GM12891 (cell line): Measurements from ENCODE around the gene MED27.

ENCODE experiments used
- DNase-seq: peaks from one replicate; pipeline ENCODE4 v3.0.0; 2011; ENCODE audit warnings: low spot score; ENCODE audit not compliant: insufficient read length
- FAIRE-seq: peaks from 2 replicates; lab custom pipeline; 2011; peaks lifted over from hg19 to GRCh38; lab: Jason Lieb, UNC
- PAX5 ChIP-seq: IDR thresholded peaks from 2 replicates; pipeline ENCODE4 v1.6.1; 2011; ENCODE audit warnings: low read length, moderate library complexity, mild to moderate bottlenecking; ENCODE audit not compliant: insufficient read depth, severe bottlenecking
- POLR2A ChIP-seq: IDR thresholded peaks from 2 replicates; pipeline ENCODE4 v1.6.1; 2011; ENCODE audit warnings: low read depth, low read length, control low read depth
- POLR2AphosphoS5 ChIP-seq: IDR thresholded peaks from 2 replicates; pipeline ENCODE4 v1.6.1; 2011; ENCODE audit warnings: low read depth, low read length, control low read depth
- POU2F2 ChIP-seq: IDR thresholded peaks from 2 replicates; pipeline ENCODE4 v1.6.1; 2011; ENCODE audit warnings: low read depth, mild to moderate bottlenecking, control low read depth, low read length, moderate library complexity
- SPI1 ChIP-seq: IDR thresholded peaks from 2 replicates; pipeline ENCODE4 v1.6.1; 2011; ENCODE audit warnings: low read depth, low read length, control low read depth
- TAF1 ChIP-seq: IDR thresholded peaks from 2 replicates; pipeline ENCODE4 v1.6.1; 2011; ENCODE audit warnings: low read depth, low read length, control low read depth

The MED27 gene

DNA sequence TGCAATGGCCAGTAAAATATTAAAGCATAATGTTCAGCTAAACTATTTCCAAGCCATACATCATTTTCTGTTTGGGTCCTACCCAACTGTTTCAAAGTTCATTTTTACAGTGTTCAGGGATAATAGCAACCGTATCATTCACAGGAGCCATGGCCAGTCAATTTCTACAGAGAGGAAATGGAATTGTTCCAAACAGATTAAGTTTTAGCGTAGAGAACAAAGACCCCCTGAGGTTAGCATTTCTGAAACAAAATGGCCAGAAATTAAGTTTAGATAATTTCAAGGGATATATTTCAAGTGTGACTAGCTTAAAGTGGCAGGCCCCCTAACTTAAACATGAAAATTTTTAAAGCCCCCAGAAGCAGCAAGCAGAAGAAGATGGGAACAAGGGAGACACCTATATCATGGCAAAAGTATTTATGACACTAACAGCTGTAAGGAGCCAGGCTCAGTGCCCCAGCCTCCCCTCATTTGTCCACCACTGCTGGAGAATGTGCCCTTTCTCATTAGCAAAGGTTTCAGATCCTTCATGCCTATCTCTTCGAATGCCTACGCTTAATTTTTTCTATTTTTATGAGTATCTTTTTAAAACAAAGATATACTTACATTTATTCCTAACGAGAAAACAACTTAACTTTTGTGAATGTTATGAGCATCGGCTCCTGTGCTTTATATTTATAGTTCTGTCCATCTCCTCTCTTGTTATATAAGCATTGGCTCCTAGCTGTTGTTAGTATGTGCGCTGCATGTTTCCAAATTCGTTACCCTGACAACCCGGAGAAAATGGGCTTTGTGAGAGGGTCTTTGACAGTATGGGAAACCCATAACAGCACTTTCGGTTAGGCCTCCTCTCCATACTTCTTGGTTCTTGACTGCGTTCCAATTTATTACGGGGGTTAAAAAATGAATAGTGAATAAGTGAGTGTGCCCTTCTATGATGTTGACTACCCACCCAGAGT lies 116.3 kb downstream of the MED27 start:
- FAIRE-seq (no peak), DNase-seq (no peak)
- TF ChIP-seq POLR2A (no peak), POU2F2 (no peak), POLR2AphosphoS5 (no peak), SPI1 (no peak), PAX5 (no peak), TAF1 (no peak)

DNA sequence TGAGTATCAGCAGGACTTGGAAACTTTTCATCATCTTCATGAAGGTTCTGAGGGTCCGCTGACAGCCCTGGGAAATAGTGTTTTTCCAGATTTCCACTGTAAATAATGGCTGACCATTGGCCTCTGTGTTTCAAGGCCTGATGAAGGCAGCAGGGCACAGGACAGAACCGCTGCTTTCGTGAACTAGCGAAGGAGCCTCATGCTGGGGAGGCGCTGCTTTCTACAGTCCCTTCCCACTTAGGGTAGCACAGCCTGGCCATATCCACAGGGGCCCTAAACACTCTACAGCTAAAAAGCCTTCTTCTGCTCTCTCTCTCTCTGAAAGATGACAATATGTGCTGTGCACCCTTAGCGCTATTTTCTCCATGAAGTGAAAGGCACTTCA lies 118.2 kb downstream of the MED27 start:
- TF ChIP-seq PAX5 (no peak), POU2F2 (no peak)
- DNase-seq (no peak), FAIRE-seq (no peak)

DNA sequence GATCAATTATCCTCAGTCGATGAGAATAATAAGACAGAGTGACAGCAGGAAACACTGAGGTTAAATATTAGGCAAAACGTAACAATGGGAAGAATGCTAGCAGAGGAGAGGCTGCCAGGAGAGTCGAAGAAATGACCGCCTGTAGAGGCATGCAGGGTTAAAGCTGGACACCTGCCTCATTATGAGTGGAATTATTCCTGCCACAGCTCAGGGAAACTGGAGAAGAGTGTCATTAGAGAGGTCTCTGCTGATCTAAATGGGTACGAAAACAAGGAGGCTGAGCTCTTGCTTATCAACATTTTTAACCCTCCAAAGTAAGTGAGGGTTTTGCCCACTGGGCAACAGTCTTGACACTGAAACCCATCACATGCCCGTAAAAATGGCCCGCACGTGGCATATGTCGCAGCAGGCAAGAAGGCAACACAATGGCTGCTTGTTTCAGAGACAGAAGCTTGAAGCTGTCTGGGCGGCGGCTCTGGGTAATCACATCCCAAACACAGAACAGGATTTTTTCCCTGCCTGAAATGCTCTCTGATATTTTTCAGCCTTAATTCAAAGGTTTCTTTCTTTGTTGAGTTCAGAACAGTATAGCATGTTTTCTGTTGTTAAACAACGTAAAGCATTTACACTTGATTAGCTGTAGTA lies 118.7 kb downstream of the MED27 start:
- no peak for TF ChIP-seq POU2F2
- TF ChIP-seq POLR2A: no peak
- no peak for TF ChIP-seq TAF1
- TF ChIP-seq SPI1: no peak
- TF ChIP-seq POLR2AphosphoS5: no peak
- TF ChIP-seq PAX5: no peak
- DNase-seq (no peak), FAIRE-seq (no peak)

DNA sequence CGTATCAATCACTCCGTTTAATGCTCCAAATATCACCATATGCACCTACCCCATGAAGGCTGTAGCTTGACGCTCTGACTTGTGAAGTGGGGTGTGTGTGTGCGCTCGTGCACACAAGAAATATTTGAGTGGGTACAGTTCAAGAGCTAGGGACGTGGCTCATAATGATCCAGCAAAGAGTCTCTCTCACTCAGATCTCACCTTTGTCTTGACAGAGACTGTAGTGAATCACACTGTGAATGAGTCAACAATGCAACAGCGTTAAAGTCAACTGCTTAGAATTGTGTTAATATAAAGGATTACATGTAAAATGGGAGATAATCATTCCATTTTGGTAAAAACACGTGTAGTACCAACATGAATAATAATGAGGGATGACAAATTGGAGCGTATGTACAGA lies 119.4 kb downstream of the MED27 start:
- no peak for DNase-seq
- TF ChIP-seq POLR2AphosphoS5 (no peak), POU2F2 (no peak), TAF1 (no peak), POLR2A (no peak), SPI1 (no peak), PAX5 (no peak)
- FAIRE-seq: peak; percentile 55

DNA sequence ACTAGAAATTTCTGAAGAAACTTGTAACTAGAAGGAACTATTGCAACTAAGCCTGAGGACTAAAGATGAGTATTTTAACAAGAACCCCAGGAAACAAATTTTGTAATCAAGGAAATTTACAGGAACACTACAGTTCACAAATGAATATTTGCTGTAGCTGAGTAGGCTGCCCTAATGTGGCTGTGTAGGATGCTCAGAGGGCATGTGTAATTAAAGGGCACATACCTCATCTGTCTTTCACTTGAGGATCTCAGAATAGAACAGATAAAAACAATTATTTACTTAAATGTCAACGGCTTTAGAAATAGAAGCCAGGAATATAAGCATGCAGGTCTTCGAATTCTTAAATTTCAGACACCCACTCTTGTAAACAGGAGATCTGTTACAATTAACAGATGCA lies 119.8 kb downstream of the MED27 start:
- FAIRE-seq: no peak
- TF ChIP-seq TAF1 (no peak), POLR2AphosphoS5 (no peak), POU2F2 (no peak), POLR2A (no peak), PAX5 (no peak)
- no peak for DNase-seq

DNA sequence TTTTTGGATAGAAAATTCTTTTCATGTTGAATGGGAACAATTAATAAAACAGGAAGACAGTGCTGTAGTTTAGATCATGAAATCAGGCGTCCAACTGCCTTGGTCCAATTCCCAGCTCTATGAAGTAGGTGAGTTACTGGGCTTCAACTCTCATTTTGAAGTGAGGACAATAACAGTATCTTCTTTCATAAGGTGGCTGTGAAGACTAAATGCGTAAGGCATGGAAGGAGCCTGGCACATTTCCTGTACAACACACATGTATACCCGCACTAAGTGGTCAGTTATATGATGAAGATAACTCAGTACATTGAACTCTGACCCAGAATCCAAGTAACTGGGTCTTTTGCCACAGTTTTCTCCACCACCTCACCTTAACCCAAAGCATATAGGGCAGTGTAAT lies 120.6 kb downstream of the MED27 start:
- DNase-seq (no peak), FAIRE-seq (no peak)
- TF ChIP-seq SPI1: no peak
- no peak for TF ChIP-seq POLR2AphosphoS5
- no peak for TF ChIP-seq TAF1
- TF ChIP-seq PAX5: no peak
- no peak for TF ChIP-seq POU2F2
- TF ChIP-seq POLR2A: no peak

DNA sequence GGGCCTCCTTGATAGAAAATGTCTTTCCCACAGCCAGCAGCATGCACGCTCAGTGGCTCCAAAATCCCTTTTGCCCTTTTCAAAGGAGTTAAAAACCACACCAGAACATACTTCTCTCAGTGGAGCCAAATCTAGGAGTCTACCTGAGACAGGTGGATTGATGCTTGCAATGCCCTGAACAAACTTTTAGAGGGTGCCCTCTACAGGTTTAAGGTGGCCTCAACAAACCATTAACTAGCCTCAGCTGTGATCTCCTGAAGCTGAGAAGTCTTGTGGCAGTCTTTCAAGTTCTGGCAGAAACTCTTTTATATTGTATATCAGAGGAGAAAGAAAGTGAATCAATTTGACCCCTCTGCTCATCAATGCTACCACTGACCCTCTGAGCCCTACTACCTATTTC lies 125.4 kb downstream of the MED27 start:
- no peak for TF ChIP-seq POLR2A
- TF ChIP-seq SPI1: no peak
- TF ChIP-seq POU2F2: no peak
- no peak for TF ChIP-seq POLR2AphosphoS5
- TF ChIP-seq PAX5: no peak
- no peak for TF ChIP-seq TAF1
- FAIRE-seq: no peak
- DNase-seq: no peak

DNA sequence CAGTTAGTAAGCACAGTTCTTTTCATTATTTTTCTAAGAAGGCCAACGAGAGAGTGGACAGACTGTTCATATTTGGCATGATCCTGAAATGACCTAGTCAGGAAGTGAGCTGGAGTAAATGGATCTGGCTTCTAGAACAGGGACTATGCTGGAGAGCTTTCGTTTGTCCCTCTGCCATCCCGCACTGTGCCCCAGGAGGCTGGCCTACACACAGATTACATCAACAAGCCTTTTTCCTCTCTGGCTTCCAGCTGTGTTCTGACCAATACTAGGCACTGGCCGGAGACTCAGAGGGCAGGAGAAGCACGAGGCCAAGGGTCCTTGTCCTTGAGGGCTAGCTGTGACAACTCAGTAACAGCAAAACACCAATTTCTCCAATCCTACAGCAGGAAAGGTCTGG lies 127.8 kb downstream of the MED27 start:
- FAIRE-seq (no peak), DNase-seq (no peak)
- TF ChIP-seq TAF1: no peak
- no peak for TF ChIP-seq SPI1
- TF ChIP-seq POLR2A: no peak
- TF ChIP-seq POLR2AphosphoS5: no peak
- no peak for TF ChIP-seq PAX5

DNA sequence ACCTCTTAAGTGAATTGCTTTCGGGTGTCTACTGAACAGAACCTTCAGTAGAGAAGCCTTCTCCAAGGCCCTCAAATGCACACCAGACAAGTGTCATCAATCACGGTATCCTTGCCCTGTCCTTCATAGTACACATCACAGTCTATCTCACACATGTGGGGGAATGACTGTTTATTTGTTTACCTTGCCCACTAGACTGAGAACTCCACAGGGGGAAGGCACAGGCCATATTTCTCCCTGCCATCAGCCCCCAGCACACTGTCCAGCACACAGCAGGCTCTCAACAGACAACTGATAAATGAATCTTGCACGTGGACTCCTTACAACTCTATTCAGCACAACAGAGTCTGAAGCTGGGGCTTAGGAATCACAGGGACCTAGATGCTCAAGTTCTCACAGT lies 128.5 kb downstream of the MED27 start:
- DNase-seq (no peak), FAIRE-seq (no peak)
- no peak for TF ChIP-seq POLR2A
- no peak for TF ChIP-seq TAF1
- TF ChIP-seq SPI1: no peak
- no peak for TF ChIP-seq POU2F2
- no peak for TF ChIP-seq POLR2AphosphoS5
- TF ChIP-seq PAX5: no peak

DNA sequence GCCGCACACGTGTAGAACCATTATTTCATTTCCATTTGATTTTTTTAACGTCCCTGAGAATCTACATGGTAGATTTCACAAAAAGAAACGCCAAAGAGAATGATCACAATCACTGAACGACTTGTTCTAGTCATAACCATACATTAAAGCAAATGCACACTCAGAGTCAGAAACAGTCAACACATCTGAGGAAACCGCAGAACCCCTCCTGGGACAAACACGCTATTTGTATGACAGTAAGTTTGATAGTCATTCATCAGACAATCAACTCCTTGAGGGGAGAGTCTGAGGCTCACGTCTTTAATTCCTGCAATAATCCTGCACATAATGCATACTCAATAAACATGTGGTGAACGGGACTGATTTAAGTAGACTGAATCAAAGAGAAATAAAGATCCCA lies 129.2 kb downstream of the MED27 start:
- TF ChIP-seq TAF1 (no peak), POLR2A (no peak), POLR2AphosphoS5 (no peak), SPI1 (no peak), POU2F2 (no peak), PAX5 (no peak)
- DNase-seq (no peak), FAIRE-seq (no peak)
